ENCODE measurements around the gene C22orf23.
"Not testable (repeated sequence)": the region's sequence is repeated elsewhere in the genome, so short reads cannot be mapped to it uniquely, and the experiment has no call there.

Gene C22orf23

GRCh38 chr22:37967147-37967546, 13.7 kb upstream of the C22orf23 start:
- H3K36me3 ChIP-seq (ENCODE audit: control insufficient read depth, insufficient read depth, low read length): no peaks in the 10 kb centered on the region
- H2AFZ ChIP-seq: no peak overlapping the region
- H3K4me2 ChIP-seq (ENCODE audit: low read length): no peak overlapping the region
- no peak for TF ChIP-seq CTCF (IDR thresholded peaks at IDR 0.05)
- no peak overlapping the region for H3K27ac ChIP-seq
- H3K27me3 ChIP-seq (ENCODE audit: control insufficient read depth, insufficient read depth, low read length): no peaks in the 10 kb centered on the region
- H3K9me3 ChIP-seq (ENCODE audit: control insufficient read depth, low read length): no peaks in the 10 kb centered on the region
- H3K79me2 ChIP-seq: no peaks in the 10 kb centered on the region
- no peaks in the 10 kb centered on the region for H3K4me1 ChIP-seq
- H3K9ac ChIP-seq: no peak overlapping the region
- H3K4me3 ChIP-seq (ENCODE audit: low read depth, low read length): no peak overlapping the region

GRCh38 chr22:37965940-37966664, 12.7 kb upstream of the C22orf23 start:
- H3K4me2 ChIP-seq (ENCODE audit: low read length): no peak overlapping the region
- H3K4me3 ChIP-seq (ENCODE audit: low read depth, low read length): no peak overlapping the region
- H3K27me3 ChIP-seq (ENCODE audit: control insufficient read depth, insufficient read depth, low read length): no peaks in the 10 kb centered on the region
- H3K27ac ChIP-seq: no peak overlapping the region
- no peak for TF ChIP-seq CTCF (IDR thresholded peaks at IDR 0.05)
- H3K9ac ChIP-seq: no peak overlapping the region
- no peaks in the 10 kb centered on the region for H3K9me3 ChIP-seq (ENCODE audit: control insufficient read depth, low read length)
- H3K36me3 ChIP-seq (ENCODE audit: control insufficient read depth, insufficient read depth, low read length): no peaks in the 10 kb centered on the region
- H2AFZ ChIP-seq: no peak overlapping the region
- H3K79me2 ChIP-seq: peaks cover under 1% of the 10 kb centered on the region
- H3K4me1 ChIP-seq: no peaks in the 10 kb centered on the region

- H3K4me3 ChIP-seq (ENCODE audit: low read depth, low read length): no peak overlapping the region
- no peaks in the 10 kb centered on the region for H3K9me3 ChIP-seq (ENCODE audit: control insufficient read depth, low read length)
- no peak overlapping the region for H3K27ac ChIP-seq
- no peaks in the 10 kb centered on the region for H3K36me3 ChIP-seq (ENCODE audit: control insufficient read depth, insufficient read depth, low read length)
- no peaks in the 10 kb centered on the region for H3K27me3 ChIP-seq (ENCODE audit: control insufficient read depth, insufficient read depth, low read length)
- H3K79me2 ChIP-seq: peaks cover 2% of the 10 kb centered on the region
- peaks cover 15% of the 10 kb centered on the region for H3K4me1 ChIP-seq
- TF ChIP-seq CTCF (IDR thresholded peaks at IDR 0.05): no peak
- no peak overlapping the region for H3K4me2 ChIP-seq (ENCODE audit: low read length)
- H2AFZ ChIP-seq: no peak overlapping the region
- no peak overlapping the region for H3K9ac ChIP-seq
Observed at GRCh38 chr22:37961062-37961461, 7.7 kb upstream of the C22orf23 start.

GRCh38 chr22:37959231-37959825, 5.9 kb upstream of the C22orf23 start:
- no peak overlapping the region for H3K4me2 ChIP-seq (ENCODE audit: low read length)
- H3K27me3 ChIP-seq (ENCODE audit: control insufficient read depth, insufficient read depth, low read length): no peaks in the 10 kb centered on the region
- H3K79me2 ChIP-seq: peaks cover 8% of the 10 kb centered on the region
- H3K36me3 ChIP-seq (ENCODE audit: control insufficient read depth, insufficient read depth, low read length): no peaks in the 10 kb centered on the region
- no peak overlapping the region for H3K27ac ChIP-seq
- no peak overlapping the region for H3K9ac ChIP-seq
- H3K4me1 ChIP-seq: peaks cover 15% of the 10 kb centered on the region
- no peaks in the 10 kb centered on the region for H3K9me3 ChIP-seq (ENCODE audit: control insufficient read depth, low read length)
- no peak overlapping the region for H2AFZ ChIP-seq
- no peak for TF ChIP-seq CTCF (IDR thresholded peaks at IDR 0.05)
- no peak overlapping the region for H3K4me3 ChIP-seq (ENCODE audit: low read depth, low read length)

GRCh38 chr22:37957232-37957631, 3.8 kb upstream of the C22orf23 start:
- Histone ChIP-seq H3K9me3 (ENCODE audit: control insufficient read depth, low read length) (no peaks in the 10 kb centered on the region), H3K79me2 (peaks cover 13% of the 10 kb centered on the region), H3K27me3 (ENCODE audit: control insufficient read depth, insufficient read depth, low read length) (no peaks in the 10 kb centered on the region), H3K27ac (peak overlapping the region; percentile 84), H2AFZ (no peak overlapping the region), H3K4me1 (peaks cover 15% of the 10 kb centered on the region), H3K4me2 (ENCODE audit: low read length) (peak overlapping the region; percentile 42), H3K36me3 (ENCODE audit: control insufficient read depth, insufficient read depth, low read length) (no peaks in the 10 kb centered on the region), H3K9ac (no peak overlapping the region), H3K4me3 (ENCODE audit: low read depth, low read length) (no peak overlapping the region)
- no peak for TF ChIP-seq CTCF (IDR thresholded peaks at IDR 0.05)

- Histone ChIP-seq H3K79me2 (peaks cover 11% of the 10 kb centered on the region), H3K4me1 (peaks cover 15% of the 10 kb centered on the region)
- not testable (repeated sequence) for H3K9ac ChIP-seq; H3K27ac ChIP-seq; H2AFZ ChIP-seq; H3K36me3 ChIP-seq (ENCODE audit: control insufficient read depth, insufficient read depth, low read length); H3K9me3 ChIP-seq (ENCODE audit: control insufficient read depth, low read length); H3K4me2 ChIP-seq (ENCODE audit: low read length); H3K27me3 ChIP-seq (ENCODE audit: control insufficient read depth, insufficient read depth, low read length); H3K4me3 ChIP-seq (ENCODE audit: low read depth, low read length)
Observed at GRCh38 chr22:37955825-37956397, 2.5 kb upstream of the C22orf23 start.
